Inferior parietal cortex (tissue), 1 donor: Measurements from ENCODE around the gene KRTCAP3.

ENCODE experiments used
- DNase-seq: peaks from one replicate; pipeline ENCODE4 v3.0.0-alpha.2; 2016; ENCODE audit errors: extremely low spot score

KRTCAP3 gene

DNA sequence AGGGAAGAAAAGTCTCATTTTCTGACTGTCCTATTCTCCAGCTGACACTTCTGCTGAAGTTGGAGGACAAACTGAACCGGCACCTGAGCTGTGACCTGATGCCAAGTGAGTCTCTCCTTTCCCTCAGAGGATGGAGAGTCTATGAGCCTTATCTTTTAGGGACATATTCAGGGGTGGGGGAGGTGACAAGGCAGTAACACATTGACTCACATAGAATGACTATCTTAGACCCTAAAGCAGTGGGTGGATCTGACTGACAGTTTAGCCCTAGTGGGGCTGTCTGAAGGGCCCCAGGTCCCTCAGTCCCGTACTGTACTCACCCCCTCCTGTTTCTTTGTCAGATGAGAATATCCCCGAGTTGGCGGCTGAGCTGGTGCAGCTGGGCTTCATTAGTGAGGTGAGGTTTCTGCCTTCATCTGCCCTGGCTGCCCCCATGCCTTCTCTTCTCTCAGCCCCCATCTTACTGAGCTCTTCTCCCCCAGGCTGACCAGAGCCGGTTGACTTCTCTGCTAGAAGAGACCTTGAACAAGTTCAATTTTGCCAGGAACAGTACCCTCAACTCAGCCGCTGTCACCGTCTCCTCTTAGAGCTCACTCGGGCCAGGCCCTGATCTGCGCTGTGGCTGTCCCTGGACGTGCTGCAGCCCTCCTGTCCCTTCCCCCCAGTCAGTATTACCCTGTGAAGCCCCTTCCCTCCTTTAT lies 805 bp upstream of the KRTCAP3 start:
- no peak for DNase-seq

DNA sequence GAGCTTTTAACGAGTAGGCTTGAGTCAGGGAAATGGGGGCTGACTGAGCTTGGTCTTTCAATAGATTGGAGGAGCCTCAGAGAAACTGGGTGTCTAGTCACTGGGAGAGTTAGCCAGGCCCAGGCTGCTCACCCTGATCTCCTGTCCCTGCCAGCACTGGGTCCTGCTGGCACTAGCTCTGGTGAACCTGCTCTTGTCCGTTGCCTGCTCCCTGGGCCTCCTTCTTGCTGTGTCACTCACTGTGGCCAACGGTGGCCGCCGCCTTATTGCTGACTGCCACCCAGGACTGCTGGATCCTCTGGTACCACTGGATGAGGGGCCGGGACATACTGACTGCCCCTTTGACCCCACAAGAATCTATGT lies 720 bp downstream of the KRTCAP3 start:
- no peak for DNase-seq

DNA sequence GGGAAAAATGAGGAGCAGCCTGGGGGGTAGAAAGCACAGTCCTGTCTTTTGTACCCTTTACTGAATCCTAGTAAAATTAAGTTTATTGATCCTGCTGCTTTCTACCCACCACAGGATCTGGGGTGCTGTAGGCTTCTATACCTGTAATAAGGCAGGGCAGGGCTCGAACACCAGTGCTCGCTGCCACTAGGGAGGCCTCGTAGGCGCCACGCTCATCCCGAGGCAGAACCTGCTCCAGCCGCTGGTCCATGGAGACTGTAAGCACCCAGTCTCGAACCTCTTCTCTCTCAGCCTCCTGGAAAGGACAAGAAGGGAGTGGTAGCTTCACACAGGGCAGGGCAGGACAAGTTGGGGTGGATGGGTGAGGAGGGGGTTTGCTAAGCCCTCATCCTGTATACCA lies 3.0 kb downstream of the KRTCAP3 start:
- no peak for DNase-seq

DNA sequence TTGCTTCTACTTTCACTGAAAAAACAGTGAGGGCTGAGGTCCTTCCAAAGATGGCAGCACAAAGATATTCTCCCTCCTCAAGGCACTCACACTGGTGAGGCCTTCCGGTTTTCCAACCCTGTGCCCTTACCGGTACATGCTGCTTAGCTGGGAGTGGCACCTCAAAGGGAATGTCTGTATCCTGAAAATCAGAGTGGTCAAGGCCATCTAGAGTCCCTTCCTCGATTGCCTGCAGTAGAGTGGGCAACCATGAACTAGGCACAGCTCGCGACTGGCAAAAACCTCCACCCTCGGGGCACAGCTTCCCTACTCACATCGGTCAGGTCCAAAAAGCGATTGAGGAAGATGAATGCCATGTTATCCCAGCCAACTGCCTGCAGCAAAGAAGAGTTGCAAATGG lies 3.4 kb downstream of the KRTCAP3 start:
- DNase-seq, result no peak

DNA sequence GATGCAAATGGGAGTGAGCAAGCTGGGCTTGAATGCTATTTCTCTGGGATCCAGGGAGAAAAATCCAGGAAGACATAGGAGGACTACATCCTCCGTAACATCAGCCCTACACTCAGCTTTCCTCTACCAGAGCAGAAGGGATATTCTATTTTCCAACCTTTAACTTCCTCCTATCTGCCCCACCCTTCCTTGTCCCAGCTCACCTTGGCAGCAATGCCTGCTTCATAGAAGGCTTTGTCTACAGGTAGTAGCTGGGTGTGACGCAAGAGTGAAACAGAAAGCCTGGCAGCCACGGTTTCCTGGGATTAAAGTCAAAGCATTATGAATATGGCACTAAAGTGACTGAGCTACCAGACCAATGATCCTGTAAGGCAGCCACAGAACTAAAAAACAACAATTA lies 3.9 kb downstream of the KRTCAP3 start:
- DNase-seq, result no peak

- DNase-seq, result no peak
Observed at GRCh38 chr2:27448381-27448780, 6.2 kb downstream of the KRTCAP3 start.

GRCh38 chr2:27451095-27451494 lies 8.9 kb downstream of the KRTCAP3 start:
- DNase-seq, result no peak

DNA sequence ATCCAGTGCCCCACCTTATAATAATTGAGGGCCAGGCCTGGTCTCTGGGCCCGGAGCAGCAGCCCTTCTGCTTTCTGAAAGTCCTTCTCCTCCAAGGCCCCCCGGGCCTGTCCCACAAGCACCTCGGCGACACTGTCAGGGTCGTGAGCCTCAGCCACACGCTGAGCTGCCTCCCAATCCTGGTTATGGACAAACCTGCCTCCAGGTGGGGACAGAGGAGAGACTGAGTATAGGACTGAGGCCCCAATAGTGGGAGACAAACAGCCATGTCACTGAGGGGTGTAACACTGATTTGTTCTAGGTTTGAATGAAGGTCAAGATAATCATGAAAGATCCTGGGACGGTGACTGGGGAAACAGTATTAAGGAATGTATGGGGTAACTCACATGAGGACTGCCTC lies 11.8 kb downstream of the KRTCAP3 start:
- DNase-seq, result no peak

- DNase-seq, result no peak
Observed at GRCh38 chr2:27461118-27461517, 18.9 kb downstream of the KRTCAP3 start.

DNA sequence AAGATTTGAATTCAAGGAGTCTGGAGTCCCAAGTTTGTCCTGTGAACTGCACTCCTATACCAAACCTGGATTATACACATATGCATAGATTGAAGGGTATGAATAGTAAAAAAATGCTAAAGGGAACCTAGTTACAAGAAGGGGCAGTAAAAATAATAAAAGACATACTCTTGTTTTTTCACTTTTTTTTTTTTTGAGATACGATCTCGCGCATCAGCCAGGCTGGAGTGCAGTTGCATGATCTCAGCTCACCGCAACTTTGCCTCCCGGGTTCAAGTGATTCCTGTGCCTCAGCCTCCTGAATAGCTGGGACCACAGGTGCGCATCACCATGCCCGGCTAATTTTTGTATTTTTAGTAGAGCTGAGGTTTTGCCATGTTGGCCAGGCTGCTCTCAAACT lies 22.3 kb downstream of the KRTCAP3 start:
- DNase-seq, result no peak

- no peak for DNase-seq
Observed at GRCh38 chr2:27471961-27472360, 29.8 kb downstream of the KRTCAP3 start.

DNA sequence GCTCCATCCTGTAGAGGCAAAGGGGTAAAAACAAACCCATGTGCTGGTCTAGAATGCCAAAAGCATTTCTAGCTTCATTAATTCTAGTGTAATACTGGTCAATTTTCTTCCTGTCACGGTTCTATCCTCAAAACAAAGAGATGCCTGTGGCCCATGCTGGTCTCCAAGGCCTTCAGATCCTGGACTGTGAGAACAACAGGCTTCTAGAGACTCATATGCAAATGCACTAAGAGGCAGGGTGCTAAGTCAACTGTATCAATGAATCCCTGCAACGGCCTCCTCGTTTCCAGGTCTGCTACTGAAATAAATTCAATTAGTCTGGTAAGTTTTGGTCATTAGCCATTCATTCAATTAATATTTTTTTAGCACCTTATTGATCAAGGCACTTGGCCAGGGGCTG lies 43.3 kb downstream of the KRTCAP3 start:
- no peak for DNase-seq

GRCh38 chr2:27489118-27489497 lies 46.9 kb downstream of the KRTCAP3 start:
- DNase-seq, result no peak

GRCh38 chr2:27489498-27490397 lies 47.6 kb downstream of the KRTCAP3 start, which contains the start of gene IFT172:
Gene IFT172 (minus strand): TSS chr2:27489743. CDS start chr2:27489653, 90 bp downstream.
- DNase-seq, result peak; percentile 99

DNA sequence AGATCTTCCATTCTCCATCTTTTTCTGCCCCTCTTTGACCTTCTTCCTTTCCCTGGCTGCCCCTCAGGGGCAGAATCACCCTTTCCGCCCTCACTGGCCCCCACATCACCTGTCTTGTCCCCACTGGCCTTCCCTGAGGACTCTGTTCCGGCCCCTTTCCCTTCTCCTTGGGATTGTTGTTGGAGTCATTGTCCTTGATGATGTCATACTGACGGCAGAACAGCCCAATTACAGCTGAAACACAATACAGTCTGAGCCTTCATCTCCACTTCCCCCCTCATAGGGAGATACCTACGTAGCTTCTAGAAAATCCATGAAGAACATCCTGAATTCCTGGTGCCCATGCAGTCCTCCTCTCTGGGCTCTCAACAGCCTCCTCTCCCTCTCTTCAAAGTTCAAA lies 50.4 kb downstream of the KRTCAP3 start:
- no peak for DNase-seq

- DNase-seq, result no peak
Observed at GRCh38 chr2:27493948-27494283, 51.7 kb downstream of the KRTCAP3 start.
